ENCODE data around the gene OSBPL2. TPM values are rescaled to one million over a fixed set of nuclear protein-coding genes. Genes with fewer than 3 reads are reported as not detected.

OSBPL2 gene
- total and polyA plus RNA-seq, 9 of the 15 experiments (the other 6 are each of a cell fraction or from before 2014, with no cell fraction given), result 2.5 to 25.6 (median 14.1) TPM

DNA sequence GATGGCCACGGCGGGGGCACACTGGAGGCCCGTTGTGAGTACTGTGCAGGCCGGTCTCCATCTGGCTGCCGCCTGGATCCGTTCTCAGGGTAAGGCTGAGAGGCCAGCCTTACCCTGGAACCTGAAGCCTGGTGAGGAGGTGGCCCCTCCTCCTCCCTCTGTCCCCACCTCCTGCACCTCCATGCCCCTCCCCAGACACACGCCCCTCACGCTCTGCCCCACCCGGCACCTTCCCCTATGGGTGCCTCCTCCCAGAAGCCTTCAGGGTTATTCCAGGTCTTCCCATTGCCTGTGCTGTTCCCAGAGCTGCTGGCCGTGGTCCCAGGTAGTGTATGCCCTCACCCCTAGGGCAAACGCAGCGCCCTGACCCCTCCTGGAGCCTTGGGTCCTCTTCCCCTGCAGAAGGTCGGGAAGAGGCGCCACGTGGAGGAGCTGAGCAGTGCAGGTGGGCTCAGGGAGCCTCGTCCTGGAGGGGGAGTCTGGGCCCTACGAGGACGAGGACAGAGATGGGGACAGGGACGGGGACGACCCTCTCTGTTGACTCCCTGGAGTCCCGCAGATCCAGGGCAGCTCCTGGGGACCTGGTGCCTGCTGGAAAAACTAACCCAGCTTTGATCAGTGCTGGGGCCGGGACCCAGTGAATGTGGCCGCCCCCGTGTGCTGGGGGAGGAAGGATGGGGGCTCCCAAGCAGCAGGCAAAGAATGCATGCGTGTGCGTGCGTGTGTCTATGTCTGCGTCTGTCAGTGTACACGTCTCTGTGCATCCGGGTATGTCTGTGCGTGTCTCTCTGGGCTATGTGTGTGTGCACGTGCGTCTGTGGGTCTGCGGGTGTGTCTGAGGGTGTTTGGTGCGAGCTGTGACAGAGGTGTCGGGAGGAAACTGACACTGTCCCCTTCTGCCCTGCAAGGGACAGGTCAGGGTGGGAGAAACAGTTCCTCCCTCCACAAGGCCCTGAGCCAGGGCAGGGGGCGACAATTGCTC, 10.1 kb upstream of the OSBPL2 start (continued):
- TF ChIP-seq, protein P1, sequence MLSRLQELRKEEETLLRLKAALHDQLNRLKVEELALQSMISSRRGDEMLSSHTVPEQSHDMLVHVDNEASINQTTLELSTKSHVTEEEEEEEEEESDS (CRISPR knock-in tag; IDR thresholded peaks at IDR 0.05), result no peak
- peak in 1 of 2 experiments; percentile 62 for TF ChIP-seq E2F6 (IDR thresholded peaks at IDR 0.05; ENCODE audit: borderline replicate concordance in 1 of 2, extremely low read depth in 1 of 2, insufficient read depth in 1 of 2, insufficient read length in 1 of 2, low read depth in 1 of 2, low read length in 1 of 2, poor library complexity in 1 of 2, severe bottlenecking in 1 of 2)
- no peak for TF ChIP-seq HOXB6 (CRISPR knock-in tag; IDR thresholded peaks at IDR 0.05; ENCODE audit: borderline replicate concordance)
- no peak for TF ChIP-seq SETDB1 (IDR thresholded peaks at IDR 0.05; ENCODE audit: low read length)
- TF ChIP-seq, protein P2, sequence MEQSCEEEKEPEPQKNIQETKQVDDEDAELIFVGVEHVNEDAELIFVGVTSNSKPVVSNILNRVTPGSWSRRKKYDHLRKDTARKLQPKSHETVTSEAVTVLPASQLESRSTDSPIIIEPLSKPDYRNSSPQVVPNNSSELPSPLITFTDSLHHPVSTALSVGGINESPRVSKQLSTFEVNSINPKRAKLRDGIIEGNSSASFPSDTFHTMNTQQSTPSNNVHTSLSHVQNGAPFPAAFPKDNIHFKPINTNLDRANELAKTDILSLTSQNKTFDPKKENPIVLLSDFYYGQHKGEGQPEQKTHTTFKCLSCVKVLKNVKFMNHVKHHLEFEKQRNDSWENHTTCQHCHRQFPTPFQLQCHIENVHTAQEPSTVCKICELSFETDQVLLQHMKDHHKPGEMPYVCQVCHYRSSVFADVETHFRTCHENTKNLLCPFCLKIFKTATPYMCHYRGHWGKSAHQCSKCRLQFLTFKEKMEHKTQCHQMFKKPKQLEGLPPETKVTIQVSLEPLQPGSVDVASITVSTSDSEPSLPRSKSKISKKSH (CRISPR knock-in tag; IDR thresholded peaks at IDR 0.05), result no peak
- TF ChIP-seq ELF1 (tag; IDR thresholded peaks at IDR 0.05), result no peak
- no peak for TF ChIP-seq XRCC5 (IDR thresholded peaks at IDR 0.05; ENCODE audit: low read depth, low read length)
- no peak for TF ChIP-seq NFE2L1 (tag; IDR thresholded peaks at IDR 0.05; ENCODE audit: borderline replicate concordance, low read depth)
- TF ChIP-seq MTA2 (IDR thresholded peaks at IDR 0.05; ENCODE audit: low read depth), result no peak
- no peak for TF ChIP-seq ZNF785 (CRISPR knock-in tag; IDR thresholded peaks at IDR 0.05)
- no peak for TF ChIP-seq C11orf30 (IDR thresholded peaks at IDR 0.05; ENCODE audit: low read depth)
- no peak for TF ChIP-seq ZBTB8A (IDR thresholded peaks at IDR 0.05; ENCODE audit: partially characterized antibody)
- no peak for TF ChIP-seq E2F3 (CRISPR knock-in tag; IDR thresholded peaks at IDR 0.05)

Measured in K562 (cell line).